Neural cell (in vitro differentiated cells): ENCODE data around the gene CMTR2.

Source experiments
- EP300 ChIP-seq: fragments of 450-650 bp; conservative IDR thresholded peaks from 2 replicates; pipeline ENCODE4 v1.6.1; 2014; ENCODE audit warnings: antibody characterized with exemption, mild to moderate bottlenecking, moderate library complexity; ENCODE audit not compliant: poor library complexity, severe bottlenecking
- EZH2 ChIP-seq: fragments of 200-600, 300-800 bp; shearing (Covaris generic), sonication (generic); IDR thresholded peaks from 2 replicates; pipeline ENCODE4 v1.6.1; 2014; ENCODE audit warnings: antibody characterized with exemption, low read length, borderline replicate concordance, mild to moderate bottlenecking; ENCODE audit not compliant: insufficient read depth, poor library complexity, severe bottlenecking

DNA sequence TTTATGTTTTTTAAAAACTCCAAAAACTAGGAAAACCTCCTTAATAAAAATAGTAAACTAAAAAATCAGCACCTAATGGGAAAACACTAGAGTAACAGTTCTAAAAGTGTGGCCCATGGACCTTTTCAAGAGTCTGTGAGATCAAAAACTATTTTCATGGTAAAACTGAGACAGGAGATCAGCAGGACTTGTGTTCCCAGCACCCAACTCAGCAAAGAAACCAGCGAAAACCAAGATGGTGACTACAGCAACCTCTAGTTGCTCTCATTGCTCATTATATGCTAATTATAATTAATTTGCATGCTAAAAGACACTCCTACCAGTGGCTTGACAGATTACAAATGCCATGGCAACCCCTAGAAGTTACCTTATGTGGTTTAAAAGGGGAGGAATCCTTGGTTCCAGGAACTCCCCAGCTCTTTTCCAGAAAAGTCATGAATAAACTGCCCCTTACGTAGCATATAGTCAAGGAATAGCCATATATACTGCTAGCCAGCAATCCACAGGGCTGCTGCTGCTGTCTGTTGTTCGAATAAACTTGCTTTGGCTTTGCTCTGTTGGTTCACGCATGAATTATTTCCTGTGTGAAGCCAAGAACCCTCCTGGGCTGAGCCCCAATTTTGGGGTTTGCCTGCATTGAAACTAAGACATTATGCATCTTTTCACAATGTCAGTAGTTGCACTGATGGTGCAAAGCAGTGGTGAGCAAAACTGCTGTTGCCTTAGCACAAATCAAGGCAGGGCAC lies 12.4 kb downstream of the CMTR2 start:
- no peak for TF ChIP-seq EP300
- no peak for TF ChIP-seq EZH2
